K562 (cell line): ENCODE data around the gene LAMB1. TPM values are rescaled to one million over a fixed set of nuclear protein-coding genes. Genes with fewer than 3 reads are reported as not detected.

Source experiments
- ATAC-seq: fragments of 200-7000 bp; cut with Tn5 transposase; 3 replicates; pipeline ENCODE4 v1.9.1; 2020; ENCODE audit warnings: moderate library complexity
- BruUV-seq: library from RNA; stranded (reverse); fragments of 400-500 nt; replicated peaks from 2 replicates; lab custom pipeline; 2021; lab: Mats Ljungman, UMichigan
- CTCF ChIA-PET: fragments of 300-600 bp; formaldehyde crosslinking; extraction: SDS; loops from one replicate; lab custom pipeline; 2021; ENCODE audit warnings: low intra/inter-chr PET ratio; lab: Yijun Ruan, JAX
- POLR2A ChIA-PET: fragments of 300-600, 350-650 bp; sonication (Branson Sonifier 250); formaldehyde crosslinking; extraction: SDS; loops from one replicate; lab custom pipeline; 2021; ENCODE audit warnings: antibody characterized with exemption, inconsistent platforms; lab: Yijun Ruan, JAX
- DNase-seq, 4 experiments: peaks; one replicate each; pipeline versions ENCODE4 v3.0.0 to v3.0.0-alpha.2; 2011 to 2018; ENCODE audit warnings: low spot score in 3 of 4, mixed read lengths in 3 of 4; ENCODE audit errors: extremely low read depth in 1 of 4
- FAIRE-seq: peaks from 2 replicates; lab custom pipeline; 2011; peaks lifted over from hg19 to GRCh38; lab: Jason Lieb, UNC
- H2AFZ ChIP-seq: 2 replicates; pipeline ENCODE4 v1.6.0; 2011; ENCODE audit warnings: low read depth, low read length, control low read depth, inconsistent platforms
- H3K27ac ChIP-seq: fragments of 200-600 bp; 3 replicates; pipeline ENCODE4 v1.8.0; 2011; ENCODE audit warnings: low read depth, mild to moderate bottlenecking, control low read depth, inconsistent platforms, low read length, moderate library complexity, mixed read lengths; ENCODE audit errors: extremely low read depth
- H3K27me3 ChIP-seq, 2 experiments: fragments of 300-600 bp in 1 of 2; 2 replicates in 1 of 2; 3 replicates in 1 of 2; pipeline versions ENCODE4 v1.6.0 to v1.8.0; 2011; ENCODE audit warnings: inconsistent platforms in 2 of 2, low read length in 2 of 2, mild to moderate bottlenecking in 1 of 2, mixed read lengths in 1 of 2, moderate library complexity in 1 of 2; ENCODE audit not compliant: control insufficient read depth in 2 of 2, insufficient read depth in 2 of 2
- H3K36me3 ChIP-seq: fragments of 300-600 bp; 3 replicates; pipeline ENCODE4 v1.8.0; 2011; ENCODE audit warnings: mild to moderate bottlenecking, low read length, inconsistent platforms; ENCODE audit not compliant: control insufficient read depth, insufficient read depth
- H3K4me1 ChIP-seq, 2 experiments: fragments of 200-600 bp in 1 of 2; replicated peaks in 1 of 2; 2 replicates in 1 of 2; 3 replicates in 1 of 2; pipeline versions ENCODE4 v1.5.1 to v1.8.0; 2011; ENCODE audit warnings: inconsistent platforms in 2 of 2, low read length in 2 of 2, mild to moderate bottlenecking in 1 of 2, mixed read lengths in 1 of 2, moderate library complexity in 1 of 2; ENCODE audit not compliant: control insufficient read depth in 2 of 2, insufficient read depth in 2 of 2
- H3K4me2 ChIP-seq: 2 replicates; pipeline ENCODE4 v1.6.1; 2011; ENCODE audit warnings: low read length, control low read depth, inconsistent platforms, mixed read lengths; ENCODE audit not compliant: insufficient read depth
- H3K4me3 ChIP-seq: fragments of 200-600 bp; sonication (generic), shearing (Covaris generic); 2 replicates; pipeline ENCODE4 v1.5.1; 2016; ENCODE audit warnings: control low read depth, inconsistent platforms
- H3K79me2 ChIP-seq: fragments of 200-600 bp; 3 replicates; pipeline ENCODE4 v1.8.0; 2011; ENCODE audit warnings: low read length, inconsistent platforms; ENCODE audit not compliant: control insufficient read depth, insufficient read depth
- H3K9ac ChIP-seq, 2 experiments: 2 replicates each; pipeline versions ENCODE4 v1.6.0 to v1.6.1; 2011; ENCODE audit warnings: low read depth in 2 of 2, low read length in 2 of 2, control low read depth in 1 of 2, inconsistent platforms in 1 of 2, mild to moderate bottlenecking in 1 of 2, mixed read lengths in 1 of 2; ENCODE audit not compliant: insufficient read depth in 1 of 2
- H3K9me1 ChIP-seq: one replicate; pipeline ENCODE4 v1.6.0; 2011; ENCODE audit warnings: inconsistent platforms, mild to moderate bottlenecking, low read length, moderate library complexity; ENCODE audit not compliant: control insufficient read depth, insufficient read depth
- H3K9me3 ChIP-seq: replicated peaks from 2 replicates; pipeline ENCODE4 v1.5.1; 2011; ENCODE audit warnings: low read depth, low read length, inconsistent platforms; ENCODE audit not compliant: control insufficient read depth, insufficient read depth
- H4K20me1 ChIP-seq: replicated peaks from 2 replicates; pipeline ENCODE4 v1.6.1; 2011; ENCODE audit warnings: low read length, inconsistent platforms, mixed read lengths; ENCODE audit not compliant: control insufficient read depth, insufficient read depth
- C11orf30 ChIP-seq: fragments of 450-650 bp; IDR thresholded peaks from 2 replicates; pipeline ENCODE4 v1.6.1; 2016; ENCODE audit warnings: low read depth, mild to moderate bottlenecking
- CEBPB ChIP-seq: fragments of 450-650 bp; IDR thresholded peaks from 2 replicates; pipeline ENCODE4 v1.6.1; 2016; ENCODE audit warnings: missing genetic modification characterization, missing compliant biosample characterization
- CEBPG ChIP-seq, 3 experiments: fragments of 200-800 bp in 1 of 3; sonication (Bioruptor generic) in 1 of 3; sonication (generic) in 1 of 3; formaldehyde crosslinking in 1 of 3; IDR thresholded peaks in 2 of 3; conservative IDR thresholded peaks in 1 of 3; 2 replicates each; pipeline versions ENCODE4 v1.6.1 to v1.8.0; 2016 to 2022; ENCODE audit warnings: missing compliant biosample characterization in 2 of 3, missing genetic modification characterization in 2 of 3, mild to moderate bottlenecking in 1 of 3, missing genetic modification reagents in 1 of 3
- CHCHD3 ChIP-seq: fragments of 250-450 bp; sonication (Bioruptor Pico); IDR thresholded peaks from 2 replicates; pipeline ENCODE4 v2.1.2; 2022; ENCODE audit warnings: mild to moderate bottlenecking
- DNMT1 ChIP-seq: fragments of 450-650 bp; IDR thresholded peaks from 2 replicates; pipeline ENCODE4 v1.6.1; 2016; ENCODE audit warnings: antibody characterized with exemption, mild to moderate bottlenecking
- HDGF ChIP-seq: fragments of 450-650 bp; IDR thresholded peaks from 2 replicates; pipeline ENCODE4 v1.6.1; 2016
- MAFK ChIP-seq: IDR thresholded peaks from 2 replicates; pipeline ENCODE4 v1.6.1; 2011; ENCODE audit warnings: low read length, improper control_type of control experiment
- MECOM ChIP-seq: fragments of 250-450 bp; sonication (Bioruptor Pico); IDR thresholded peaks from 2 replicates; pipeline ENCODE4 v1.8.0; 2022; ENCODE audit warnings: inconsistent platforms
- NFRKB ChIP-seq: fragments of 450-650 bp; IDR thresholded peaks from 2 replicates; pipeline ENCODE4 v1.6.1; 2016; ENCODE audit warnings: low read depth
- PPARD ChIP-seq: fragments of 250-450 bp; sonication (Bioruptor Pico); IDR thresholded peaks from 2 replicates; pipeline ENCODE4 v1.8.0; 2022; ENCODE audit warnings: inconsistent platforms, mild to moderate bottlenecking, moderate library complexity
- RBM14 ChIP-seq: fragments of 200-400 bp; formaldehyde crosslinking; IDR thresholded peaks from 2 replicates; pipeline ENCODE4 v1.6.1; 2018; ENCODE audit warnings: low read depth, mild to moderate bottlenecking, low read length, moderate library complexity, borderline replicate concordance; ENCODE audit not compliant: insufficient read depth
- SIN3B ChIP-seq: fragments of 450-650 bp; IDR thresholded peaks from 2 replicates; pipeline ENCODE4 v1.6.1; 2017; ENCODE audit warnings: low read depth, mild to moderate bottlenecking, moderate library complexity
- SMARCA4 ChIP-seq: fragments of 450-650 bp; IDR thresholded peaks from 2 replicates; pipeline ENCODE4 v1.6.1; 2016
- TEAD1 ChIP-seq, 2 experiments: fragments of 450-650 bp in 1 of 2; sonication (generic) in 1 of 2; formaldehyde crosslinking; IDR thresholded peaks; 2 replicates each; pipeline versions ENCODE4 v1.4.0 to v1.8.0; 2020 to 2022; ENCODE audit warnings: mild to moderate bottlenecking in 2 of 2, missing genetic modification reagents in 1 of 2
- ZNF41 ChIP-seq: fragments of 250-450 bp; sonication (Bioruptor Pico); conservative IDR thresholded peaks from 2 replicates; pipeline ENCODE4 v1.4.0; 2020; ENCODE audit warnings: mild to moderate bottlenecking
- ZNF431 ChIP-seq: sonication (generic); formaldehyde crosslinking; IDR thresholded peaks from 2 replicates; pipeline ENCODE4 v1.8.0; 2022; ENCODE audit warnings: mild to moderate bottlenecking, missing genetic modification reagents
- WGBS: fragments of 100-300 bp; shearing (Covaris generic); methylation state at CpG from one replicate; pipeline ENCODE4 v1.1.6; 2016; ENCODE audit warnings: low coverage, mixed read lengths; ENCODE audit not compliant: insufficient coverage; ENCODE audit errors: missing lambda C conversion rate; 5-methylcytosine and 5-hydroxymethylcytosine counted together
- in situ Hi-C: fragments of 300-500 bp; cut with MboI; formaldehyde crosslinking; loops from 4 replicates; pipeline ENCODE4 v1.15.0; 2018; ENCODE audit warnings: inconsistent platforms, mixed read lengths
- intact Hi-C: fragments of 100-400 bp; cut with micrococcal nuclease; formaldehyde crosslinking; loops from 2 replicates; pipeline ENCODE4 v1.14.2; 2022
- polyA plus RNA-seq, 8 experiments: library from polyadenylated mRNA; depleted of rRNA in 4 of 8; stranded (reverse) in 5 of 8; unstranded in 3 of 8; fragments of >200 nt; fragmentation: Nextera tagmentation in 2 of 8; fragmentation: Illumina TruSeq in 1 of 8; extraction: Ambion mirVana in 2 of 8; extraction: Trizol in 1 of 8; gene quantifications; 2 replicates each; pipeline versions ENCODE4 v1.2.1 to v1.2.3, GENCODE V29; 2011 to 2014; ENCODE audit warnings: inconsistent platforms in 1 of 8, missing spikeins in 1 of 8
- total RNA-seq, 7 experiments: library from RNA; depleted of rRNA in 6 of 7; stranded (reverse); fragments of >200 nt in 6 of 7; fragmentation: Illumina TruSeq in 2 of 7; extraction: Trizol in 2 of 7; gene quantifications; 2 replicates each; pipeline versions ENCODE4 v1.2.1 to v1.2.3, GENCODE V29; 2011 to 2021; ENCODE audit warnings: low replicate concordance in 1 of 7
- TF ChIP-seq, protein P1 (sequence below): fragments of 250-450 bp; sonication (Bioruptor Pico); IDR thresholded peaks from 2 replicates; pipeline ENCODE4 v1.8.0; 2022; ENCODE audit warnings: moderate library complexity, mild to moderate bottlenecking, inconsistent platforms
- TF ChIP-seq, protein P2 (sequence below), 2 experiments: fragments of 450-650 bp in 1 of 2; sonication (generic) in 1 of 2; formaldehyde crosslinking; conservative IDR thresholded peaks; 2 replicates each; pipeline versions ENCODE4 v1.4.0 to v1.8.1; 2020 to 2022; ENCODE audit warnings: mild to moderate bottlenecking in 1 of 2, missing genetic modification reagents in 1 of 2

The LAMB1 gene
- total and polyA plus RNA-seq, 9 of the 15 experiments (the other 6 are each of a cell fraction or from before 2014, with no cell fraction given), result 6.0 to 17.7 (median 12.3) TPM

DNA sequence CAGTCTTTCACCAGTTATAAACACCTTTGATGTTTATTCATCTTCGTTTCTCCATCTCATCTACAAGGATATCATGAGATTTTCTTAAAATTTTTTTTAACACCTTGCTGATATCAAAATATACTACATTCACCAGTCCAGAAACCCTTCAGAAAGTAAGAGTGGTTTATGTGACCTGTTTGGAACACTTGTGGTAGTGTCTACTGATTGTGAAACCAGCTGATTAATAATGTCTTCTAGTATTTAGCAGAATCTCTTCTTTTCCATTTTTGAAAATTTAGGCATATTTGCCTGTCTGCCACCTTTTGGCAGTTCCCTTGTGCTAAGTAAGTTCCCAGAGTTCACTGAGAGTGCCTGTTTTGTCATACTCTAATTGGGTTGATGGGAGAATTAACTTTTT lies 93.5 kb downstream of the LAMB1 start:
- TF ChIP-seq MECOM (no peak), SMARCA4 (no peak), SIN3B (no peak), ZNF41 (CRISPR knock-in tag) (no peak), MAFK (no peak), TEAD1 (CRISPR knock-in tag; IDR thresholded peaks at IDR 0.05) (no peak)
- intact Hi-C loops (no loop called here), in situ Hi-C loops (no loop called here)
- Histone ChIP-seq H3K27ac (no peak overlapping the region), H2AFZ (no peak overlapping the region), H3K9ac (no peak overlapping the region), H3K4me2 (no peak overlapping the region), H4K20me1 (no peaks in the 10 kb centered on the region), H3K4me1 (no peaks in the 10 kb centered on the region), H3K4me3 (no peak overlapping the region), H3K9me3 (no peaks in the 10 kb centered on the region), H3K27me3 (no peaks in the 10 kb centered on the region), H3K79me2 (peaks cover 36% of the 10 kb centered on the region), H3K36me3 (peaks cover 96% of the 10 kb centered on the region), H3K9me1 (no peaks in the 10 kb centered on the region)
- BruUV-seq, result no TSS peak
- no peak for DNase-seq
- WGBS, result 100% methylated on average over 1 of the region's 1 CpG
- ChIA-PET CTCF (interaction anchor here (0.6 kb wide), 1 partner anchor 159 kb away, joined by 4 read pairs; no protein-coding TSS in a partner anchor), POLR2A (interaction anchor here (1.3 to 2.0 kb wide), 2 partner anchors 9 to 10 kb away, joined by 5 to 9 read pairs; no protein-coding TSS in a partner anchor)
- FAIRE-seq, result no peak
- no peak for ATAC-seq

DNA sequence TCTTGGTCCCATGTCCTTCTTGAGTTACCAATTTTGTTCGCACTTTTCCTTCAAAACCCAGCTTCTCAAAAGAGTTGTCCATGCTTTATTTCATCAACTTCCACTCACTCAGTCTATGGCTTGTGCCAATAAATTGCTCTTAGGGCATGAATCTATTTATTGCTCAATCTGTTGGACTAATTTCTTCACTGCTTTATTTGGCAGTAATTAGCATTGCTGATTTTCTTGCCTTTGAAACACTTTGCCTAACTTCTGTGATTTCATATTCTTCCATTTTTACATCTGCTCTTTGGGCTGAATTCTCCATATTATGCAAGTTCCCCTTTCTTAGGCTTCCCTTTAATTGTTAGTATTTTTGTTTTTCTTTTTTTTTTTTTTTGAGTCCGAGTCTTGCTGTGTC lies 95.2 kb downstream of the LAMB1 start:
- H3K4me1 ChIP-seq, result no peaks in the 10 kb centered on the region
- H3K4me2 ChIP-seq, result no peak overlapping the region
- in situ Hi-C loops (no loop called here), intact Hi-C loops (no loop called here)
- peaks cover 20% of the 10 kb centered on the region for H3K79me2 ChIP-seq
- H3K9me3 ChIP-seq, result no peaks in the 10 kb centered on the region
- no peak overlapping the region for H3K27ac ChIP-seq
- POLR2A ChIA-PET, result interaction anchor here (1.0 to 2.0 kb wide), 2 partner anchors 11 to 18 kb away, joined by 3 to 9 read pairs; no protein-coding TSS in a partner anchor
- no peak for FAIRE-seq
- no peak for DNase-seq
- no peak overlapping the region for H3K9ac ChIP-seq
- no peak overlapping the region for H3K4me3 ChIP-seq
- no peak overlapping the region for H2AFZ ChIP-seq
- no peaks in the 10 kb centered on the region for H4K20me1 ChIP-seq
- no peaks in the 10 kb centered on the region for H3K27me3 ChIP-seq
- CTCF ChIA-PET, result no interaction called here
- peaks cover 97% of the 10 kb centered on the region for H3K36me3 ChIP-seq
- ATAC-seq, result no peak
- H3K9me1 ChIP-seq, result no peaks in the 10 kb centered on the region
- WGBS, result 100% methylated on average over 1 of the region's 2 CpGs
- BruUV-seq, result TSS peak; percentile 3
- no peak for TF ChIP-seq HDGF
- TF ChIP-seq PPARD (CRISPR knock-in tag), result no peak
- TF ChIP-seq DNMT1, result no peak
- TF ChIP-seq CHCHD3, result no peak
- no peak for TF ChIP-seq ZNF431 (CRISPR knock-in tag)
- TF ChIP-seq NFRKB, result no peak
- TF ChIP-seq, protein P1, sequence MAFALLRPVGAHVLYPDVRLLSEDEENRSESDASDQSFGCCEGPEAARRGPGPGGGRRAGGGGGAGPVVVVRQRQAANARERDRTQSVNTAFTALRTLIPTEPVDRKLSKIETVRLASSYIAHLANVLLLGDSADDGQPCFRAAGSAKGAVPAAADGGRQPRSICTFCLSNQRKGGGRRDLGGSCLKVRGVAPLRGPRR, result no peak
- TF ChIP-seq CEBPB (tag), result peak; percentile 58
- TF ChIP-seq, protein P2, sequence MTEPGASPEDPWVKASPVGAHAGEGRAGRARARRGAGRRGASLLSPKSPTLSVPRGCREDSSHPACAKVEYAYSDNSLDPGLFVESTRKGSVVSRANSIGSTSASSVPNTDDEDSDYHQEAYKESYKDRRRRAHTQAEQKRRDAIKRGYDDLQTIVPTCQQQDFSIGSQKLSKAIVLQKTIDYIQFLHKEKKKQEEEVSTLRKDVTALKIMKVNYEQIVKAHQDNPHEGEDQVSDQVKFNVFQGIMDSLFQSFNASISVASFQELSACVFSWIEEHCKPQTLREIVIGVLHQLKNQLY (CRISPR knock-in tag; conservative IDR thresholded peaks at IDR 0.05), result no peak
- TF ChIP-seq CEBPG (CRISPR knock-in tag; IDR thresholded peaks at IDR 0.05), result no peak
- peak in 1 of 2 experiments; percentile 59; a peak in 1 of 4 replicates for TF ChIP-seq CEBPG (tag; conservative IDR thresholded peaks at IDR 0.05 in 1 of 2, IDR thresholded peaks at IDR 0.05 in 1 of 2)
- TF ChIP-seq C11orf30, result no peak
- TF ChIP-seq RBM14, result no peak
